Endothelial cell of umbilical vein (primary cell): ENCODE measurements around the gene TBC1D5. TPM values are rescaled to one million over a fixed set of nuclear protein-coding genes. Genes with fewer than 3 reads are reported as not detected.

ENCODE experiments used
- BruUV-seq: library from RNA; stranded (reverse); fragments of 400-500 nt; replicated peaks from 2 replicates; lab custom pipeline; 2021; lab: Mats Ljungman, UMichigan
- CTCF ChIA-PET: fragments of 300-600, 350-600 bp; sonication (Branson Sonifier 250); formaldehyde crosslinking; loops from one replicate; lab custom pipeline; 2021; ENCODE audit warnings: antibody characterized with exemption, inconsistent platforms; lab: Charles Lee
- POLR2A ChIA-PET: fragments of 300-600, 350-600 bp; sonication (Branson Sonifier 250); formaldehyde crosslinking; loops from one replicate; lab custom pipeline; 2021; ENCODE audit warnings: antibody characterized with exemption, inconsistent platforms; lab: Charles Lee
- DNase-seq: peaks from one replicate; pipeline ENCODE4 v3.0.0-alpha.2; 2011; ENCODE audit warnings: low read depth, low spot score
- FAIRE-seq: peaks from 2 replicates; lab custom pipeline; 2011; peaks lifted over from hg19 to GRCh38; lab: Jason Lieb, UNC
- H2AFZ ChIP-seq: 2 replicates; pipeline ENCODE4 v1.6.0; 2012; ENCODE audit warnings: low read depth, low read length, control low read depth, inconsistent platforms
- H3K27ac ChIP-seq: 2 replicates; pipeline ENCODE4 v1.5.1; 2011; ENCODE audit warnings: low read depth, mild to moderate bottlenecking, control low read depth, low read length, moderate library complexity; ENCODE audit not compliant: insufficient read depth
- H3K27me3 ChIP-seq, 2 experiments: 2 replicates each; pipeline versions ENCODE4 v1.6.0 to v1.6.1; 2011; ENCODE audit warnings: low read length in 2 of 2, mixed read lengths in 1 of 2; ENCODE audit not compliant: control insufficient read depth in 2 of 2, insufficient read depth in 2 of 2
- H3K36me3 ChIP-seq, 2 experiments: 2 replicates in 1 of 2; 3 replicates in 1 of 2; pipeline ENCODE4 v1.5.1; 2011; ENCODE audit warnings: low read length in 2 of 2, mild to moderate bottlenecking in 1 of 2, moderate library complexity in 1 of 2; ENCODE audit not compliant: control insufficient read depth in 2 of 2, insufficient read depth in 2 of 2; ENCODE audit errors: extremely low read depth in 1 of 2
- H3K4me1 ChIP-seq: 3 replicates; pipeline ENCODE4 v1.5.1; 2011; ENCODE audit warnings: mild to moderate bottlenecking, low read length; ENCODE audit not compliant: control insufficient read depth, insufficient read depth; ENCODE audit errors: extremely low read depth
- H3K4me2 ChIP-seq: 2 replicates; pipeline ENCODE4 v1.6.1; 2011; ENCODE audit warnings: low read length, control low read depth, mixed read lengths; ENCODE audit not compliant: insufficient read depth
- H3K4me3 ChIP-seq, 3 experiments: fragments of 200-600 bp in 1 of 3; sonication (generic), shearing (Covaris generic) in 1 of 3; replicated peaks in 1 of 3; 2 replicates each; pipeline ENCODE4 v1.5.1; 2011 to 2016; ENCODE audit warnings: control low read depth in 3 of 3, low read length in 3 of 3, mild to moderate bottlenecking in 2 of 3, inconsistent platforms in 1 of 3, low read depth in 1 of 3, moderate library complexity in 1 of 3; ENCODE audit not compliant: insufficient read depth in 1 of 3
- H3K79me2 ChIP-seq: 2 replicates; pipeline ENCODE4 v1.6.0; 2012; ENCODE audit warnings: low read length, inconsistent platforms; ENCODE audit not compliant: control insufficient read depth, insufficient read depth
- H3K9ac ChIP-seq: replicated peaks from 2 replicates; pipeline ENCODE3; 2011; ENCODE audit warnings: low read length, control low read depth; ENCODE audit not compliant: insufficient read depth; ENCODE audit errors: extremely low read depth
- H3K9me1 ChIP-seq: replicated peaks from 3 replicates; pipeline ENCODE4 v1.6.0; 2011; ENCODE audit warnings: mild to moderate bottlenecking, low read length; ENCODE audit not compliant: control insufficient read depth, insufficient read depth; ENCODE audit errors: extremely low read depth
- H3K9me3 ChIP-seq: replicated peaks from 2 replicates; pipeline ENCODE4 v1.5.1; 2012; ENCODE audit warnings: low read length, inconsistent platforms; ENCODE audit not compliant: control insufficient read depth, insufficient read depth
- H4K20me1 ChIP-seq: replicated peaks from 2 replicates; pipeline ENCODE3; 2011; ENCODE audit warnings: mild to moderate bottlenecking, low read length; ENCODE audit not compliant: control insufficient read depth, insufficient read depth; ENCODE audit errors: extremely low read depth
- EZH2 ChIP-seq: IDR thresholded peaks from 2 replicates; pipeline ENCODE4 v1.6.1; 2012; ENCODE audit warnings: borderline replicate concordance, low read depth, mild to moderate bottlenecking, moderate library complexity, low read length, inconsistent platforms; ENCODE audit not compliant: severe bottlenecking
- FOS ChIP-seq: IDR thresholded peaks from 2 replicates; pipeline ENCODE4 v1.6.1; 2011; ENCODE audit warnings: mild to moderate bottlenecking, low read length, moderate library complexity, borderline replicate concordance; ENCODE audit not compliant: insufficient read depth
- GATA2 ChIP-seq: IDR thresholded peaks from 2 replicates; pipeline ENCODE4 v1.7.0; 2011; ENCODE audit warnings: low read depth, mild to moderate bottlenecking, moderate library complexity, mixed read lengths, low read length; ENCODE audit not compliant: insufficient read length, insufficient read depth
- JUN ChIP-seq: IDR thresholded peaks from 2 replicates; pipeline ENCODE4 v1.6.1; 2011; ENCODE audit warnings: borderline replicate concordance, low read depth; ENCODE audit not compliant: insufficient read length, insufficient read depth
- MYC ChIP-seq: IDR thresholded peaks from one replicate; pipeline ENCODE4 v1.6.1; 2011; ENCODE audit warnings: mild to moderate bottlenecking, low read depth, low read length
- POLR2A ChIP-seq: IDR thresholded peaks from 2 replicates; pipeline ENCODE4 v1.6.1; 2012; ENCODE audit warnings: low read depth, mild to moderate bottlenecking, control low read depth, low read length
- POLR2AphosphoS5 ChIP-seq: IDR thresholded peaks from 2 replicates; pipeline ENCODE4 v1.6.1; 2012; ENCODE audit warnings: low read depth, mild to moderate bottlenecking, control low read depth, low read length, moderate library complexity; ENCODE audit not compliant: insufficient read depth
- dilution Hi-C: fragments of 300-500 bp; cut with MboI; formaldehyde crosslinking; loops from one replicate; pipeline ENCODE4 v1.15.0; 2019; ENCODE audit warnings: low sequenced_read_pairs; ENCODE audit not compliant: extremely low pct_ligation_motif_present
- intact Hi-C: fragments of 100-400 bp; cut with micrococcal nuclease; formaldehyde crosslinking; loops from one replicate; pipeline ENCODE4 v1.10.0; 2022
- polyA plus RNA-seq, 4 experiments: library from polyadenylated mRNA; depleted of rRNA in 3 of 4; stranded (reverse) in 3 of 4; unstranded in 1 of 4; fragments of >200 nt; gene quantifications; 2 replicates each; pipeline versions ENCODE4 v1.2.1 to v1.2.3, GENCODE V29; 2011 to 2012; ENCODE audit warnings: missing spikeins in 1 of 4
- total RNA-seq: library from RNA; stranded (reverse); gene quantifications from 2 replicates; pipeline ENCODE4 v1.2.3, GENCODE V29; 2021
- TF ChIP-seq, protein P1 (sequence below): IDR thresholded peaks from 2 replicates; pipeline ENCODE4 v1.6.1; 2011; ENCODE audit not compliant: insufficient read depth, insufficient read length
- TF ChIP-seq, protein P2 (sequence below), 2 donors: IDR thresholded peaks; 1 replicate in 1 of 2; 2 replicates in 1 of 2; pipeline ENCODE4 v1.5.1; 2011; ENCODE audit warnings: low read length in 2 of 2, mild to moderate bottlenecking in 2 of 2, moderate library complexity in 2 of 2, control low read depth in 1 of 2, inconsistent platforms in 1 of 2, low read depth in 1 of 2; ENCODE audit not compliant: insufficient read depth in 1 of 2; ENCODE audit errors: extremely low read depth in 1 of 2

The TBC1D5 gene
- total and polyA plus RNA-seq, 2 donors (not counting 3 experiments of a cell fraction or from before 2014, with no cell fraction given) = 17.5 to 44.7 TPM

DNA sequence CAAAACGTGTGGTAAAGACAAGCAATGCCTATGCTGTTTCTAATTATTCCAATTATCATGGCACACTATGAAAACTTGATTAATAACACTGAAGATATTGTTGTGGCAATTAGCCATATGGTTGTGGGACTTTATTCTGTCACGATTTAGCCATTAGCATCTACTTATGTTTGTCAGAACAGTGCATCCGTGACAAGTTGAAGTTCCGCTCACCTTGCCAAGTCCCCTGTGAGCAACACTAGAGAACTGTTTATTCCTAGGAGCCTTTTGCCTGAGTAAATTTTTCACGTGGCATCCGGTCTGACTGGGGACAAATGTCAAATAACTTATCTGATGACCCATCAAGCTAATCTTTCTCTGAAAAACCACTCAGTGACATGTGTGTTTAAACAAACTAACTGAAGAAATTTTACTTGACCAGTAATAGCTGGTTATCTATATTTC lies 403.3 kb downstream of the TBC1D5 start:
- POLR2A ChIA-PET = no interaction called here
- Histone ChIP-seq H3K79me2 (no peaks in the 10 kb centered on the region), H2AFZ (no peak overlapping the region), H3K9ac (no peak overlapping the region), H3K27ac (no peak overlapping the region), H3K9me1 (no peaks in the 10 kb centered on the region), H3K9me3 (no peaks in the 10 kb centered on the region), H3K4me2 (no peak overlapping the region), H4K20me1 (no peaks in the 10 kb centered on the region), H3K4me3 (no peak overlapping the region), H3K4me1 (no peaks in the 10 kb centered on the region), H3K27me3 (no peaks in the 10 kb centered on the region), H3K36me3 (no peaks in the 10 kb centered on the region)
- FAIRE-seq (no peak), DNase-seq (no peak)
- dilution Hi-C loops (no loop called here), intact Hi-C loops (no loop called here)
- BruUV-seq = no TSS peak
- TF ChIP-seq EZH2 (no peak), GATA2 (no peak), POLR2A (no peak), POLR2AphosphoS5 (no peak), FOS (no peak), JUN (no peak), MYC (no peak)
- TF ChIP-seq, protein P1, sequence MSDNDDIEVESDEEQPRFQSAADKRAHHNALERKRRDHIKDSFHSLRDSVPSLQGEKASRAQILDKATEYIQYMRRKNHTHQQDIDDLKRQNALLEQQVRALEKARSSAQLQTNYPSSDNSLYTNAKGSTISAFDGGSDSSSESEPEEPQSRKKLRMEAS = no peak
- TF ChIP-seq, protein P2, sequence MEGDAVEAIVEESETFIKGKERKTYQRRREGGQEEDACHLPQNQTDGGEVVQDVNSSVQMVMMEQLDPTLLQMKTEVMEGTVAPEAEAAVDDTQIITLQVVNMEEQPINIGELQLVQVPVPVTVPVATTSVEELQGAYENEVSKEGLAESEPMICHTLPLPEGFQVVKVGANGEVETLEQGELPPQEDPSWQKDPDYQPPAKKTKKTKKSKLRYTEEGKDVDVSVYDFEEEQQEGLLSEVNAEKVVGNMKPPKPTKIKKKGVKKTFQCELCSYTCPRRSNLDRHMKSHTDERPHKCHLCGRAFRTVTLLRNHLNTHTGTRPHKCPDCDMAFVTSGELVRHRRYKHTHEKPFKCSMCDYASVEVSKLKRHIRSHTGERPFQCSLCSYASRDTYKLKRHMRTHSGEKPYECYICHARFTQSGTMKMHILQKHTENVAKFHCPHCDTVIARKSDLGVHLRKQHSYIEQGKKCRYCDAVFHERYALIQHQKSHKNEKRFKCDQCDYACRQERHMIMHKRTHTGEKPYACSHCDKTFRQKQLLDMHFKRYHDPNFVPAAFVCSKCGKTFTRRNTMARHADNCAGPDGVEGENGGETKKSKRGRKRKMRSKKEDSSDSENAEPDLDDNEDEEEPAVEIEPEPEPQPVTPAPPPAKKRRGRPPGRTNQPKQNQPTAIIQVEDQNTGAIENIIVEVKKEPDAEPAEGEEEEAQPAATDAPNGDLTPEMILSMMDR (IDR thresholded peaks at IDR 0.05; ENCODE audit: extremely low read depth in 1 of 2, insufficient read depth in 1 of 2, low read depth in 1 of 2, low read length in 2 of 2) = no peak
- CTCF ChIA-PET = no interaction called here
